GM12801 (cell line): ENCODE results near the gene FBXW4.

Source experiments
- CTCF ChIP-seq: IDR thresholded peaks from one replicate; pipeline ENCODE4 v1.5.1; 2011; ENCODE audit warnings: control low read depth; ENCODE audit not compliant: insufficient read length; ENCODE audit errors: extremely low read depth

The FBXW4 gene

GRCh38 chr10:101645659-101646058 lies 49.3 kb downstream of the FBXW4 start:
- no peak for TF ChIP-seq CTCF

- TF ChIP-seq CTCF, result no peak
Measured at GRCh38 chr10:101644002-101644401, 51.0 kb downstream of the FBXW4 start.

GRCh38 chr10:101643546-101643945 lies 51.4 kb downstream of the FBXW4 start:
- TF ChIP-seq CTCF, result no peak

GRCh38 chr10:101639141-101639900 lies 55.6 kb downstream of the FBXW4 start:
- TF ChIP-seq CTCF, result no peak

GRCh38 chr10:101631821-101632475 lies 63.0 kb downstream of the FBXW4 start:
- no peak for TF ChIP-seq CTCF

GRCh38 chr10:101630633-101630920 lies 64.4 kb downstream of the FBXW4 start:
- no peak for TF ChIP-seq CTCF

- no peak for TF ChIP-seq CTCF
Measured at GRCh38 chr10:101629837-101630632, 64.9 kb downstream of the FBXW4 start.
